Pancreas (tissue), 10 donors: Measurements from ENCODE around the gene RABGAP1L. TPM values are rescaled to one million over a fixed set of nuclear protein-coding genes. Genes with fewer than 3 reads are reported as not detected.

ENCODE experiments used
- ATAC-seq, 4 donors: fragments of 200-7000 bp; cut with Tn5 transposase; one replicate each; pipeline versions ENCODE4 v1.8.0 to v1.9.1; 2020; ENCODE audit warnings: mild to moderate bottlenecking in 4 of 4, moderate library complexity in 4 of 4
- DNase-seq, 6 donors: peaks; one replicate each; pipeline ENCODE4 v3.0.0-alpha.2; 2020
- FAIRE-seq: peaks from 2 replicates; lab custom pipeline; 2012; peaks lifted over from hg19 to GRCh38; lab: Jason Lieb, UNC
- H3K27ac ChIP-seq, 4 donors: fragments of 200-600 bp; sonication (generic); 1 replicate in 3 of 4; 2 replicates in 1 of 4; pipeline versions ENCODE4 v1.5.0 to v1.8.0; 2020
- H3K27me3 ChIP-seq, 4 donors: fragments of 200-600 bp; one replicate each; pipeline ENCODE4 v1.8.0; 2021
- H3K36me3 ChIP-seq, 3 donors: fragments of 200-600 bp; sonication (generic) in 1 of 3; one replicate each; pipeline versions ENCODE4 v1.5.0 to v1.8.0; 2020 to 2021
- H3K4me1 ChIP-seq, 3 donors: fragments of 200-600 bp; one replicate each; pipeline ENCODE4 v1.8.0; 2021
- H3K4me3 ChIP-seq, 4 donors: fragments of 200-600 bp; sonication (generic) in 2 of 4; one replicate each; pipeline versions ENCODE4 v1.5.0 to v1.8.0; 2020 to 2021
- H3K9me3 ChIP-seq, 4 donors: fragments of 200-600 bp; one replicate each; pipeline ENCODE4 v1.8.0; 2021
- WGBS, 2 donors: extraction: QIAGEN DNeasy Blood & Tissue Kit; methylation state at CpG; one replicate each; pipeline ENCODE4 v1.1.7; 2013; 5-methylcytosine and 5-hydroxymethylcytosine counted together
- intact Hi-C, 3 donors: fragments of 100-400 bp; cut with DNase I; formaldehyde crosslinking; loops; one replicate each; pipeline versions ENCODE4 v1.11.1 to v1.14.2; 2022
- polyA plus RNA-seq, 2 donors: library from polyadenylated mRNA; stranded (reverse); fragments of 200-250 nt; gene quantifications; one replicate each; pipeline ENCODE4 v1.2.3, GENCODE V29; 2013
- total RNA-seq, 6 donors: library from RNA; stranded (reverse); fragmentation: NEBNext Ultra II Directional in 4 of 6; extraction: Animal tissue kit (Norgen Biotek cat#: 25700) in 4 of 6; gene quantifications; one replicate each; pipeline versions ENCODE4 v1.2.1 to v1.2.4, GENCODE V29; 2021 to 2023
- TF ChIP-seq, protein P1 (sequence below), 4 donors: fragments of 200-600 bp; sonication (generic) in 3 of 4; IDR thresholded peaks; one replicate each; pipeline versions ENCODE4 v1.5.0 to v1.8.0; 2021; ENCODE audit warnings: antibody characterized with exemption in 4 of 4
- donor health status: healthy with polysubstance abuse.
- donor health status: DM: no; HTN: no; CAD: no; lungs with moderate emphysema.
- donor health status: DM: no; HTN: no; CAD: no.
- donor health status: control.
- donor health status: control.
- donor health status: Bipolar disorder and iron deficiency.
- donor health status: DM: yes; HTN: yes; CAD: no.
- donor health status: DM: no; HTN: no; CAD: no.
- donor health status: DM: no; HTN: no; CAD: no.
- donor health status: DM: yes; HTN: yes; CAD: no.

RABGAP1L gene
- total and polyA plus RNA-seq, 8 donors = 13.9 to 64.8 (median 36.1) TPM

DNA sequence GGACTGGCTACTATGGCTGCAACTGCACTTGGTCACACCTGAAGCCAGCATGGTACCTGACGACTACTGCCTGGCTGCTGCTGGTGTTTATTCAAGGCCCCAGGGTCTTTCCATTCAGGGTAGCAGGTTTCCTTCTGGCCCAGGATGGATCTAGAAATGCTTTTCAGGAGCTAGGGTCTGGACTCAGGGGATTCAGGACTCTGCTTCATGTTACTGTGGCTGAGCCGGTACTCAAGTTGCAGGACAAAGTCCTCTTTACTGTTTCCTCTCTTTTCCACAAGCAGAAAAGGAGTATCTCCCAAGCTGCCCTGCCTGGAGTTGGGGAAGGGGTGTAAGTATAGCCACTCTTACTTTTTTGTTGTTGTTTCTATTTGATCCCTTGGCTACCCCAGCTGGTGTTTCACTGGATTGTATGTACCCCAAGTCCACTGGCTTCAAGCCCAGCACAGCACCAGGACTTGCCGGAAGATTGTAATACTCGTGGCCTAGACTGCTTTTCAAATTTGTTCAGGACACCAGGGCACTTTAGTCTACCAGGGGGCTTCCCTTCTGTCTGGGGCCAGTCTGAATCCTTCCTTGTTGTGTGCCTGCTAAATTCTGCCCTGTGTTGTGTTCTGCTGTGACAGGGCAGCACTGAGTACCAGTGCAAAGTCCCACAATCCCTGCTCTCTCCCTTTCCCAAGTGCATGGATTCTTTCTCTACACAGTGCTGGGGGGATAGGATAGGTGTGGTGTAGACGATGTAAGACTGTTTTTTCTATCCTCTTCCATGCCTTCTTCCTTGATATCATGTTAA lies 536.9 kb downstream of the RABGAP1L start:
- Histone ChIP-seq H3K36me3 (no peaks in the 10 kb centered on the region), H3K27me3 (no peaks in the 10 kb centered on the region), H3K4me3 (no peak overlapping the region), H3K9me3 (no peaks in the 10 kb centered on the region), H3K4me1 (no peaks in the 10 kb centered on the region), H3K27ac (no peak overlapping the region)
- intact Hi-C loops = no loop called here
- DNase-seq (no peak), ATAC-seq (no peak), FAIRE-seq (no peak)
- TF ChIP-seq, protein P1, sequence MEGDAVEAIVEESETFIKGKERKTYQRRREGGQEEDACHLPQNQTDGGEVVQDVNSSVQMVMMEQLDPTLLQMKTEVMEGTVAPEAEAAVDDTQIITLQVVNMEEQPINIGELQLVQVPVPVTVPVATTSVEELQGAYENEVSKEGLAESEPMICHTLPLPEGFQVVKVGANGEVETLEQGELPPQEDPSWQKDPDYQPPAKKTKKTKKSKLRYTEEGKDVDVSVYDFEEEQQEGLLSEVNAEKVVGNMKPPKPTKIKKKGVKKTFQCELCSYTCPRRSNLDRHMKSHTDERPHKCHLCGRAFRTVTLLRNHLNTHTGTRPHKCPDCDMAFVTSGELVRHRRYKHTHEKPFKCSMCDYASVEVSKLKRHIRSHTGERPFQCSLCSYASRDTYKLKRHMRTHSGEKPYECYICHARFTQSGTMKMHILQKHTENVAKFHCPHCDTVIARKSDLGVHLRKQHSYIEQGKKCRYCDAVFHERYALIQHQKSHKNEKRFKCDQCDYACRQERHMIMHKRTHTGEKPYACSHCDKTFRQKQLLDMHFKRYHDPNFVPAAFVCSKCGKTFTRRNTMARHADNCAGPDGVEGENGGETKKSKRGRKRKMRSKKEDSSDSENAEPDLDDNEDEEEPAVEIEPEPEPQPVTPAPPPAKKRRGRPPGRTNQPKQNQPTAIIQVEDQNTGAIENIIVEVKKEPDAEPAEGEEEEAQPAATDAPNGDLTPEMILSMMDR (IDR thresholded peaks at IDR 0.05) = no peak
- WGBS, 2 donors = 84 to 92% methylated on average over 5 of the region's 5 CpGs

DNA sequence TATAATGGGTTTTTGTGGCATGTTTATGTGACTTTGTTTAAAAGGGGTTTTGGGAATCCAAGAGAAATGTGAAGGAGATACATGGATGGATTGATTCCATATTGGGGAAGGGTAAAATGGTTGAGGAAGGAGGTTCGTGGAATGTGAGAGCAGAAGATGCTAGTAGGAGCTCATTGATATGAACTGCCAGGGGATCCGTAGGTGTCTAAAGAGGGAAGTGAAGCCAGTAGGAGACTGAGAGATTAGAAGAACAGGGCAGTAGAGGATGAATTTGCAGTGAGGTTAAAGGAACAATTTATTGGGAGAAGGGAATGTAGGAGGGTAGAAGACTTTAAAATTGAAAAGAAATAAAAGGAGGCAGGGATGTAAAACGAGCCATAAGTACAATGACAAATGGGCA lies 541.0 kb downstream of the RABGAP1L start:
- Histone ChIP-seq H3K36me3 (no peaks in the 10 kb centered on the region), H3K27me3 (no peaks in the 10 kb centered on the region), H3K4me1 (no peaks in the 10 kb centered on the region), H3K9me3 (no peaks in the 10 kb centered on the region), H3K27ac (no peak overlapping the region), H3K4me3 (no peak overlapping the region)
- TF ChIP-seq, protein P1 (IDR thresholded peaks at IDR 0.05) = no peak
- FAIRE-seq = no peak
- ATAC-seq = no peak
- intact Hi-C loops = no loop called here
- 88 to 92% methylated on average over 3 of the region's 3 CpGs for WGBS, 2 donors
- no peak for DNase-seq

DNA sequence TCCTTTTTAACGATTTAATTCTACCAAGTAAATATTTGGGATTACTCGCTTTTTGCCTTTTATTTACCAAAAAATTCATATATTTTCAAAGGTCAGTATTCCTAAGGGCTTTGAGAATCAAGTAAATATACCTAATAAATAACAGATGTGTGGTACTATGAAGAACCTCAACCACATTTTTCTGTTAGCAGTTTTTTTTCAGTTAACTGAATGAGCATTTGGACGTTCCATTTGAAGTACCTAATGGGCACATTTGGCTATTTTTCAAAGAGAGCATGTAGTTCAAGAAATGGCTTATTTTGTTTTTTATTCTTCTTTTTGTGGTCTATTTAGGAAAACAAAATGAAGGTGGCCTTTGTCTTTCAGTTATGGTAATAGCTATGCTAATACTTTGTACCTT lies 541.5 kb downstream of the RABGAP1L start:
- no peak for ATAC-seq
- TF ChIP-seq, protein P1 (IDR thresholded peaks at IDR 0.05) = no peak
- FAIRE-seq = no peak
- WGBS, 2 donors = 85 to 89% methylated on average over 3 of the region's 3 CpGs
- H3K27ac ChIP-seq = no peak overlapping the region
- DNase-seq = no peak
- intact Hi-C loops = no loop called here
- H3K36me3 ChIP-seq = no peaks in the 10 kb centered on the region
- no peaks in the 10 kb centered on the region for H3K9me3 ChIP-seq
- H3K4me1 ChIP-seq = no peaks in the 10 kb centered on the region
- no peaks in the 10 kb centered on the region for H3K27me3 ChIP-seq
- no peak overlapping the region for H3K4me3 ChIP-seq

DNA sequence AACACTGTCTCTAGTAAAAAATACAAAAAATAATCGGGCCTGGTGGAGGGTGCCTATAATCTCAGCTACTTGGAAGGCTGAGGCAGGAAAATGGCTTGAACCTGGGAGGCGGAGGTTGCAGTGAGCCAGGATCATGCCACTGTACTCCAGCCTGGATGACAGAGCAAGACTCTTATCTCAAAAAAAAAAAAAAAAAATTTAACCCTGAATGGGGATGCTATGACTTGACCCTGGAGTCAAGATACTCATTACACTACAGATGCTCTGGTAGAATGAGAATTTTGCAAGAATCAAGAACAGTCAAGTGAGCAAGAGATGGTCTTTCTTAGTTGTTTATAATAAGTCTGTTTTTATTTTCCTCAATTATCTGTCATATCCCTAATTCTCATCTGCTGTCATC lies 542.2 kb downstream of the RABGAP1L start:
- ATAC-seq = no peak
- WGBS, 2 donors = 85 to 91% methylated on average over 2 of the region's 2 CpGs
- TF ChIP-seq, protein P1 (IDR thresholded peaks at IDR 0.05) = no peak
- intact Hi-C loops = no loop called here
- Histone ChIP-seq H3K27ac (no peak overlapping the region), H3K4me3 (no peak overlapping the region), H3K36me3 (no peaks in the 10 kb centered on the region), H3K4me1 (no peaks in the 10 kb centered on the region), H3K27me3 (no peaks in the 10 kb centered on the region), H3K9me3 (no peaks in the 10 kb centered on the region)
- DNase-seq = no peak
- FAIRE-seq = no peak

DNA sequence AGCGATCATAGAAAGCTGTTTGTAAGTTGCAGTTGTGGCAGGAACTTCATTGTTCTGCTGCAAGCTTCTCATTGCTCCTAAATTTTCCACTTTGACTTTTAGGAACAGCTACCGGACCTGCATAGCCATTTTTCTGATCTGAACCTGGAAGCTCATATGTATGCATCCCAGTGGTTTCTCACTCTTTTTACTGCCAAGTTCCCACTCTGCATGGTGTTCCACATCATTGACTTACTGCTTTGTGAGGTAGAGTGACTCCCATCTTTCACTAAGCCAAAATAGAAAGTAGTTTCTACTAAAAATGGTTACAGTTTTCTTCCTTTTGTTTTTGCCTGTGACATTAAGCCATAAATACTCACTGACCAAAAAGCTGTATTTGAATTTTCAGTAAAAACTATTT lies 542.7 kb downstream of the RABGAP1L start:
- no peak for DNase-seq
- 95% methylated on average over 2 of the region's 2 CpGs for WGBS, 2 donors
- no peak for FAIRE-seq
- intact Hi-C loops = no loop called here
- TF ChIP-seq, protein P1 (IDR thresholded peaks at IDR 0.05) = no peak
- ATAC-seq = no peak
- no peaks in the 10 kb centered on the region for H3K27me3 ChIP-seq
- no peaks in the 10 kb centered on the region for H3K36me3 ChIP-seq
- no peaks in the 10 kb centered on the region for H3K4me1 ChIP-seq
- H3K4me3 ChIP-seq = no peak overlapping the region
- no peak overlapping the region for H3K27ac ChIP-seq
- no peaks in the 10 kb centered on the region for H3K9me3 ChIP-seq
